ENCODE measurements around the gene DLST.

- TF ChIP-seq CTCF (IDR thresholded peaks at IDR 0.05; ENCODE audit: poor library complexity) (no peak), EZH2phosphoT487 (IDR thresholded peaks at IDR 0.05; ENCODE audit: low read depth, severe bottlenecking, unreplicated experiment) (no peak)
Measured at GRCh38 chr14:74934476-74935359, 53.0 kb downstream of the DLST start.

Measured in hepatocyte (in vitro differentiated cells).